Endodermal cell (in vitro differentiated cells): ENCODE data around the gene TMEM164. TPM values are rescaled to one million over a fixed set of nuclear protein-coding genes. Genes with fewer than 3 reads are reported as not detected.
A peak's percentile ranks its signal among the peaks of the same experiment; 100 is the strongest.

Source experiments
- DNase-seq: peaks from one replicate; pipeline ENCODE4 v3.0.0-alpha.2; 2017
- H3K27ac ChIP-seq: 2 replicates; pipeline ENCODE4 v1.5.1; 2013; ENCODE audit warnings: mild to moderate bottlenecking, low read depth, low read length, moderate library complexity
- H3K27me3 ChIP-seq: 2 replicates; pipeline ENCODE4 v1.6.1; 2013; ENCODE audit warnings: mild to moderate bottlenecking, low read length, moderate library complexity; ENCODE audit not compliant: insufficient read depth, control insufficient read depth, poor library complexity, severe bottlenecking
- H3K36me3 ChIP-seq: 2 replicates; pipeline ENCODE4 v1.7.0; 2013; ENCODE audit warnings: mild to moderate bottlenecking, low read length, moderate library complexity; ENCODE audit not compliant: control insufficient read depth, insufficient read depth
- H3K4me1 ChIP-seq: one replicate; pipeline ENCODE4 v1.7.0; 2013; ENCODE audit warnings: low read length; ENCODE audit not compliant: control insufficient read depth, insufficient read depth
- H3K4me3 ChIP-seq: 2 replicates; pipeline ENCODE4 v1.5.1; 2013; ENCODE audit warnings: mild to moderate bottlenecking, low read length, moderate library complexity
- H3K9ac ChIP-seq: 2 replicates; pipeline ENCODE4 v1.6.1; 2013; ENCODE audit warnings: mild to moderate bottlenecking, low read length, moderate library complexity; ENCODE audit not compliant: poor library complexity, severe bottlenecking; ENCODE audit errors: extremely low read depth
- H3K9me3 ChIP-seq: 2 replicates; pipeline ENCODE4 v1.6.1; 2013; ENCODE audit warnings: mild to moderate bottlenecking, low read length, moderate library complexity; ENCODE audit not compliant: control insufficient read depth
- H3K27ac Mint-ChIP-seq: 2 replicates; pipeline ENCODE4 v1.8.0; 2020; ENCODE audit warnings: mixed read lengths
- H3K27me3 Mint-ChIP-seq: 2 replicates; pipeline ENCODE4 v1.8.0; 2021; ENCODE audit warnings: mild to moderate bottlenecking, mixed read lengths; ENCODE audit not compliant: insufficient read depth
- H3K36me3 Mint-ChIP-seq: 2 replicates; pipeline ENCODE4 v1.8.0; 2020; ENCODE audit warnings: low read depth, mixed read lengths
- H3K4me1 Mint-ChIP-seq: 2 replicates; pipeline ENCODE4 v1.8.0; 2020; ENCODE audit warnings: mixed read lengths
- H3K4me3 Mint-ChIP-seq: 2 replicates; pipeline ENCODE4 v1.8.0; 2020; ENCODE audit warnings: mild to moderate bottlenecking, moderate library complexity, mixed read lengths
- H3K9me3 Mint-ChIP-seq: 2 replicates; pipeline ENCODE4 v1.8.0; 2020; ENCODE audit warnings: mild to moderate bottlenecking, mixed read lengths
- CTCF ChIP-seq: fragments of 200-600 bp; sonication (generic); conservative IDR thresholded peaks from 2 replicates; pipeline ENCODE4 v1.5.0; 2021; ENCODE audit warnings: antibody characterized with exemption, mild to moderate bottlenecking
- WGBS, 2 experiments: methylation state at CpG; one replicate each; pipeline versions ENCODE4 v1.1.5 to v1.1.7; 2013; ENCODE audit warnings: missing lambda C conversion rate in 2 of 2, mixed read lengths in 1 of 2; ENCODE audit not compliant: insufficient coverage in 1 of 2, insufficient read length in 1 of 2; 5-methylcytosine and 5-hydroxymethylcytosine counted together
- total RNA-seq, 2 donors: library from RNA; stranded (reverse); fragmentation: NEBNext Ultra II Directional in 1 of 2; extraction: Animal tissue kit (Norgen Biotek cat#: 25700) in 1 of 2; gene quantifications; 2 replicates in 1 of 2; 3 replicates in 1 of 2; pipeline ENCODE4 v1.2.1, GENCODE V29; 2021

The TMEM164 gene
- total RNA-seq, 2 donors from 2014 or later: 30.4 to 50.7 TPM

- H3K27ac ChIP-seq: peak overlapping the region; percentile 56
- no peak overlapping the region for H3K9ac ChIP-seq
- H3K9me3 ChIP-seq: no peaks in the 10 kb centered on the region
- whole genome bisulfite sequencing, 2 experiments: 92% methylated on average over 2 of the region's 2 CpGs; no CpG with 5 or more reads in 1 of the 2 experiments
- H3K4me3 ChIP-seq: no peak overlapping the region
- Mint-ChIP-seq H3K27ac (no peak overlapping the region), H3K9me3 (no peaks in the 10 kb centered on the region), H3K36me3 (peaks cover 16% of the 10 kb centered on the region), H3K4me1 (peaks cover 20% of the 10 kb centered on the region), H3K27me3 (peaks cover 21% of the 10 kb centered on the region), H3K4me3 (no peak overlapping the region)
- no peaks in the 10 kb centered on the region for H3K27me3 ChIP-seq
- no peak for DNase-seq
- H3K36me3 ChIP-seq: no peaks in the 10 kb centered on the region
- H3K4me1 ChIP-seq: peaks cover under 1% of the 10 kb centered on the region
- no peak for TF ChIP-seq CTCF
Measured at GRCh38 chrX:110050901-110051300, 48.0 kb downstream of the TMEM164 start.

- WGBS, 2 experiments: 93% methylated on average over 2 of the region's 2 CpGs; no CpG with 5 or more reads in 1 of the 2 experiments
- Histone ChIP-seq H3K4me3 (no peak overlapping the region), H3K27me3 (no peaks in the 10 kb centered on the region), H3K4me1 (no peaks in the 10 kb centered on the region), H3K36me3 (no peaks in the 10 kb centered on the region), H3K9ac (no peak overlapping the region), H3K27ac (no peak overlapping the region), H3K9me3 (no peaks in the 10 kb centered on the region)
- Mint-ChIP-seq H3K9me3 (no peaks in the 10 kb centered on the region), H3K36me3 (peaks cover 16% of the 10 kb centered on the region), H3K27me3 (peaks cover 21% of the 10 kb centered on the region), H3K4me3 (no peak overlapping the region), H3K27ac (no peak overlapping the region), H3K4me1 (peaks cover 13% of the 10 kb centered on the region)
- DNase-seq: no peak
- TF ChIP-seq CTCF: no peak
Measured at GRCh38 chrX:110051559-110051958, 48.6 kb downstream of the TMEM164 start.

- H3K27me3 Mint-ChIP-seq: peaks cover 16% of the 10 kb centered on the region
- H3K4me1 ChIP-seq: no peaks in the 10 kb centered on the region
- no peak for DNase-seq
- peaks cover 6% of the 10 kb centered on the region for H3K4me1 Mint-ChIP-seq
- no peak overlapping the region for H3K4me3 ChIP-seq
- no peak overlapping the region for H3K27ac Mint-ChIP-seq
- no peaks in the 10 kb centered on the region for H3K36me3 ChIP-seq
- no peaks in the 10 kb centered on the region for H3K27me3 ChIP-seq
- TF ChIP-seq CTCF: no peak
- no peak overlapping the region for H3K9ac ChIP-seq
- no peak overlapping the region for H3K4me3 Mint-ChIP-seq
- peaks cover 16% of the 10 kb centered on the region for H3K36me3 Mint-ChIP-seq
- no peak overlapping the region for H3K27ac ChIP-seq
- no peaks in the 10 kb centered on the region for H3K9me3 ChIP-seq
- H3K9me3 Mint-ChIP-seq: no peaks in the 10 kb centered on the region
Measured at GRCh38 chrX:110052303-110052702, 49.4 kb downstream of the TMEM164 start.
